Mesodermal cell (in vitro differentiated cells): ENCODE results near the gene DDX27.
"Not testable (repeated sequence)": the region's sequence is repeated elsewhere in the genome, so short reads cannot be mapped to it uniquely, and the experiment has no call there.

Experiments used
- H3K27ac ChIP-seq: 2 replicates; pipeline ENCODE4 v1.7.0; 2013; ENCODE audit warnings: mild to moderate bottlenecking, low read depth, low read length, moderate library complexity; ENCODE audit not compliant: severe bottlenecking
- H3K36me3 ChIP-seq: 2 replicates; pipeline ENCODE4 v1.7.1; 2013; ENCODE audit warnings: mild to moderate bottlenecking, low read length, moderate library complexity; ENCODE audit not compliant: control insufficient read depth, insufficient read depth
- H3K4me1 ChIP-seq: one replicate; pipeline ENCODE4 v1.7.1; 2013; ENCODE audit warnings: mild to moderate bottlenecking, low read length; ENCODE audit not compliant: insufficient read depth, control insufficient read depth, poor library complexity, severe bottlenecking
- H3K4me3 ChIP-seq: 2 replicates; pipeline ENCODE4 v1.7.0; 2013; ENCODE audit warnings: low read length, control low read depth, mild to moderate bottlenecking; ENCODE audit not compliant: insufficient read depth, poor library complexity, severe bottlenecking; ENCODE audit errors: extremely low read depth
- H3K9me3 ChIP-seq: 2 replicates; pipeline ENCODE4 v1.7.1; 2013; ENCODE audit warnings: mild to moderate bottlenecking, low read length, moderate library complexity; ENCODE audit not compliant: control insufficient read depth
- WGBS, 2 experiments: methylation state at CpG; one replicate each; pipeline ENCODE4 v1.1.5; 2013; ENCODE audit warnings: missing lambda C conversion rate in 2 of 2; ENCODE audit not compliant: insufficient coverage in 2 of 2; 5-methylcytosine and 5-hydroxymethylcytosine counted together

The DDX27 gene

DNA sequence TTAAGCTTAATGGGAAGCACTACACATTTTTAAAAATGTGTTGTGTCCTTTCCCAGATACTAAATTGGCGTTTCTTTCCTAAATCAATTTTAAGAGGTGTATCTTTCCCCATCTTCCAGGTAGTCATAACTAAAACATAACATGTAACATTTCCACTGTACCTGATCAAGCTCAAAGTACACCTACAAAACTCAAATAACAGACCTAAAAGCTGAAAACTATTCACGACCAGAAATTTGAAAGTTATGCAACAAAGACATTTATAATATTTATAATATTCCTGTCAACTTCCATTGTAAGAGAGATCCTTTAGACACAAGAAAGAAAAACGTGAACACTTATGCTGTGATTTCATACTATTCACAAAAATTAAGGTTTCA lies 34.5 kb upstream of the DDX27 start:
- no peak overlapping the region for H3K27ac ChIP-seq
- peaks cover 12% of the 10 kb centered on the region for H3K36me3 ChIP-seq
- H3K9me3 ChIP-seq, result no peaks in the 10 kb centered on the region
- 88% methylated on average over 1 of the region's 3 CpGs; no CpG with 5 or more reads in 1 of the 2 experiments for WGBS, 2 experiments
- H3K4me1 ChIP-seq, result no peaks in the 10 kb centered on the region
- no peak overlapping the region for H3K4me3 ChIP-seq

DNA sequence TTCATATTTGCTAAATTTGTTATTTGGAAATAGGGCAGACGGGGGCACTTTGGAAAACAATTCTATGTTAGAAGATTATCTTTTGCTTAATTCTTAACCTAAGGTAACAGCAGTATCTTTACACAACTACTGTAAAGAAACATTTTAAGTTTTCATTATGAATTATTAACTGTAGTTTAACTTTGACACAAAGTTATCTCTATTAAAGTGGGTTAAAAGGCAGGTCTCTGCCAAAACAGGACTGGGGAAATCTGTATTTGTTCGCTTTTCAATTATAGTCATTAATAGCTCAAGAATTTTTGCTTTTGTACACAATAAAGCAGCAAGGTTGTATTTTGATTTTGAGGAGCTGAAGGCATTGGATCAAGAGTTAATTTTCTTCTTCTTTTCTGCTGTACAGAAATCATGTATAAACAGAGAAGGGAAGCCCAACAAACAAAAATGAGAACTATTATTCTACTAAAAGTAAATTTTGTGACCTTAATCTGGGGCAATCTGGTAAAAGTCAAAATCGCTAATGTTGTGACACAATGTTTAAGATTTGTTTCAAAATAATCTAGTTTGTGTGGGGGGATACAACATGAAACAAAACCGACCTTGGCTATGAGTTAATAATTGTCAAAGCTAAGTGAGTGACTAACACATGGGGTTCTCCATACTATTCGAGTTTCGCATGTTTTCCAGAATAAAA lies 34.0 kb upstream of the DDX27 start:
- H3K4me1 ChIP-seq, result no peaks in the 10 kb centered on the region
- H3K4me3 ChIP-seq, result no peak overlapping the region
- peaks cover 12% of the 10 kb centered on the region for H3K36me3 ChIP-seq
- WGBS, 2 experiments, result 92 to 95% methylated on average over 2 of the region's 6 CpGs
- H3K9me3 ChIP-seq, result no peaks in the 10 kb centered on the region
- H3K27ac ChIP-seq, result no peak overlapping the region

DNA sequence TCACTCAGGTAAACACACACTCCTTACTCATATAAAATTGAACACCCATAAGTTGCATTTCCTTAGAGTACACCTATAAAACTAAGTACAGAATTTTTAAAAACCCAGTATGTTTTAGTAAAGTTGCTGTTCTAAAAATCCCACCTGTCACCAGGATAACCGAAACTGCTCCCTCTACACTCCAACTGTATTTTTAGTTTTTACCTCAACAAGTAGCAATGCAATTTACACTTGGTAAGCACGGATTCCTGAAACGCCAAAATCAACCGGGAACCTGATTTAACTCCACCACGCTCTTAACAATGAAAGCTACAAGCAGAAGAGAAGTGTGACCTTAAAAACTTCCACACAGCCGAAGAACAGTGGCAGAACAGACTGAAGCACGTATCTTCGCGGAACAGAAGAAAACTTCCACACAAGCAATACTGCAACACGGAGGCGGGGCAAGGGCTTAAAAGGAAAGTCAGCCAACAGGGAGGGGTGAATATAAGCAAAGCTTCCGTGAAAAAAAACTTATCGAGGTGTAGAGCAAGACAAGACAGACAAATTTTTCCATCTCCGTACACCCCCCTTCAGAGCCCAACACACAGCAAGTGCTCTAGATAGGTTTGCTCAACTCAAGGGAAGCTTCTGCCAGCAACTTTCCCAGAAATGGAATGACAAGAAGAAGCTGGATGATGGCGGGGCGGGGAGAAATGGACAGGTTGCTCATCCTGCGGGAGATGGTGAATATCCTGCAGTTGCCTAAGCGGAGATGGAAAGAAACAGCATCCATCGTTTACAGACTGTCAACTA lies 32.5 kb upstream of the DDX27 start:
- WGBS, 2 experiments, result 7 to 11% methylated on average over 8 to 10 of the region's 19 CpGs
- Histone ChIP-seq H3K4me3 (peak overlapping the region; percentile 72), H3K36me3 (peaks cover 12% of the 10 kb centered on the region), H3K4me1 (no peaks in the 10 kb centered on the region), H3K27ac (peak overlapping the region; percentile 29), H3K9me3 (no peaks in the 10 kb centered on the region)

DNA sequence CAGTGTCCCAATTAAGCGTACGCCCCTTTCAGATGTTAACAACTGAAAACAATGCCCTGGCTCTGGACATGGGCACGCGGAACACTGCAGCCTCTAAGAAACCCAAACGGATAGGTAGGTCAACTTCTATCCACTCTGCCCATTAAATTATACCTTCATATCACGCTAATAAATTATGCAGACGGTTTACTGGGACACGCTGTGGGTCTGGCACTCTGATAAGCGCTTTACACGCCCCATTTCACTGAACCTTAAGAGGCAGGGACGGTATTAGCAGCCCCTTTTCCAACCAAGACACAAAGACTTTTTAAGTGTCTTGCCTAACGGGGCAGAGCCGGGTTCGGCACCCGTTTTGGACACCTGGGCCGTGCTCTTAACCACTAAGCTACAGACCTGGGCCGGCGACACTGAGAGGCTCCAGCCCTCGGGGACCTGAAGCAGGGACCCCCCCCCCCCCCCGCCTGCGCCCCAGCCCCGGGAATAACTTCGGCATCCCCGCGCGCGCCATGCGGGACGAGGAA lies 31.8 kb upstream of the DDX27 start:
- Histone ChIP-seq H3K36me3 (peaks cover 12% of the 10 kb centered on the region), H3K4me1 (no peaks in the 10 kb centered on the region), H3K27ac (peak overlapping the region; percentile 29), H3K4me3 (peak overlapping the region; percentile 72), H3K9me3 (no peaks in the 10 kb centered on the region)
- WGBS, 2 experiments, result 0% methylated on average over 16 to 18 of the region's 29 CpGs

DNA sequence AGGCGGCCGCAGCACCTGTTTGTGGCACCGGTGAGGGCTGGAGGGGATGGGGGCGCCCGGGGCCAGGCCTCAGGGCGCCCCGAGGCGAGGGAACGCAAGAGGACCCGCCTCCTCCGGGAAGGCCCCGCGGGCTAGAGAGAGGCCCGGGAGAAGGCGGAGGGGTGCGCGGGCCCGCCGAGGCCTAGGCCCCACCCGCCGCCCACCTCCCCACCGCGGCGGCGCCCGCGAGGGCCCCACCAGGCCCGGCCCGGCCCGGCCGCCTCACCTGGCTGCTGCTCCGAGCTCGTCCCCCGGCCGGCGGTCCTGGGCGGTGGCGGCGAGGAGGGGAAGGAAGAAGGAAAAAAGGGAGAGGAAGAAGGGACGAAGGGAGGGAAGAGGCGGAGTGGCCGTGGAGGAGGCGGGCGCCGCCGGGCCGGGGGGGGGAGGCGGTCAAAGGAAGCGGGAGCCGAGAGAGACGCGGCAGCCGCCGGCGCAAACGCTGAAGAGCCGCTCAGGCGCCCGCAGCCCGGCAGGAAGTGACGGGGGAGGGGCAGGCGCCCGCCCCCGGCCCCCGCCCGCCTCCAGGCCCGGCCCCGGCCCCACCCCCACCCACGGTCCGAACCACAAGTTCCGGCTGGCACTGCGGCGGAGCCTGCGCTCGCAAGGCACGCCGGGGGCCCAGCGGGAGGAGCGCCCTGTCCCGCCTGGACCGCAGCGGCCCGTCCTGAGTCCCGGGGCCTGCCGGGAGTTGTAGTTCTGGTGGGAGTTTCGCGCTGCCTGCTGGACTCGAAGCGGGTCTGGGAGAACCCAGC lies 31.2 kb upstream of the DDX27 start, which contains the start of gene STAU1:
Gene STAU1, minus strand, starts transcription at position 484 of the 791 bp plus-strand sequence. CDS start 22,133 bp downstream, outside the sequence.
- H3K9me3 ChIP-seq, result no peaks in the 10 kb centered on the region
- peak within 1 kb of the TSS; percentile 72 for H3K4me3 ChIP-seq
- peak within 1 kb of the TSS; percentile 64 for H3K27ac ChIP-seq
- 0% methylated on average over 45 to 59 of the region's 89 CpGs for WGBS, 2 experiments
- H3K36me3 ChIP-seq, result peaks cover 12% of the 10 kb centered on the region
- no peaks in the 10 kb centered on the region for H3K4me1 ChIP-seq

DNA sequence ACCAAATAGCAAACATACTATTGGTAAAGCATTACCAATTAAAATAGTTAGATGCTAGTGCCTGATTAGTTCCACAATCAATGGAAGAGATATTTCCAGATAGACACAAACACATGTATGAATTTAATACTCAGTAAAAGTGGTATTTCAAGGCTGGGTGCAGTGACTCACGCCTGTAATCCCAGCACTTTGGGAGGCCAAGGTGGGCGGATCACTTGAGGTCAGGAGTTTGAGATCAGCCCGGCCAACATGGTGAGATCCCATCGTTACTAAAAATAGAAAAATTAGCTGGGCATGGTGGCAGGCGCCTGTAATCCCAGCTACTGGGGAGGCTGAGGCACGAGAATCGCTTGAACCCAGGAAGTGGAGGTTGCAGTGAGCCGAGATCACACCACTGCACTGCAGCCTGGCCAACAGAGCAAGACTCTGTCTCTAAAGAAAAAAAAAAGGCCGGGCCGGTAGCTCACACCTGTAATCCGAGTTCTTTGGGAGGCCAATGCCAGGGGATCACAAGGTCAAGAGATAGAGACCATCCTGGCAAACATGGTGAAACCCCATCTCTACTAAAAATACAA lies 26.2 kb upstream of the DDX27 start:
- H3K36me3 ChIP-seq, H3K4me3 ChIP-seq, H3K9me3 ChIP-seq, H3K4me1 ChIP-seq, H3K27ac ChIP-seq: not testable (repeated sequence)
- WGBS, 2 experiments, result 79 to 86% methylated on average over 10 to 11 of the region's 11 CpGs

DNA sequence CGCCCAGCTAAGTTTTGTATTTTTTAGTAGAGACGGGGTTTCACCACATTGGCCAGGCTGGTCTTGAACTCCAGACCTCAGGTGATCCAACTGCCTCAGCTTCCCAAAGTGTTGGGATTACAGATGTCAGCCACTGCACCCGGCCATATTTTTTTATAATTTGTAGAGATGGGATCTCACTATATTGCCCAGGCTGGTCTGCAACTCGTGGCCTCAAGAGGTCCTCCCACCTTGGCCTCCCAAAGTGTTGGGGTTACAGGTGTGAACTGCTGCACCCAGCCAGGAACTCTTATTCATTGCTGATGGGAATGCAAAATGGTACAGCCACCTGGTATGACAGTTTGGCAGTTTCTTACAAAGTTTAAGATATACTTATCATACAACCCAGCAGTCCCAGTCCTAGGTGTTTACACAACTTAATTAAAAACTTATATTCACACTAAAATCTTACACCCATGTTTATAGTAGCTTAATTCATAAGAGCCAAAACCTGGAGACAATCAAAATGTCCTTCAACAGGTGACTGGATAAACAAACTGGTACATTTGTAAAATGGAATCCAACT lies 19.4 kb upstream of the DDX27 start:
- Histone ChIP-seq H3K4me1 (no peaks in the 10 kb centered on the region), H3K9me3 (peaks cover 4% of the 10 kb centered on the region), H3K27ac (no peak overlapping the region), H3K4me3 (no peak overlapping the region), H3K36me3 (no peaks in the 10 kb centered on the region)
- 89 to 96% methylated on average over 2 to 3 of the region's 4 CpGs for WGBS, 2 experiments

DNA sequence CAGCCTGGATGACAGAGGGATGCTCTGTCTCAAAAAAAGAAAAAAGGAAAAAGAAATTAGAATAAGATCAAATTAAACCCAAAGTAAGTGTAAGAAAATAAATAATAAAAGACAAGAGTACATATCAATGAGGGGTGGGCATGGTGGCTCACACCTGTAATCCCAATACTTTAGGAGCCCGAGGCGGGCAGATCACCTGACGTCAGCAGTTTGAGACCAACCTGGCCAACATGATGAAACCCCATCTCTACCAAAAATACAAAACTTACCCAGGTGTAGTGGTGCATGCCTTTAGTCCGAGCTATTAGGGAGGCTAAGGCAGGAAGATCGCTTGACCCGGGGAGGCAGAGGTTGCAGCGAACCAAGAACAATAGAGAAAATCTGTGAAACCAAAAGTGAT lies 16.2 kb upstream of the DDX27 start:
- Histone ChIP-seq H3K4me1 (no peaks in the 10 kb centered on the region), H3K27ac (no peak overlapping the region)
- WGBS, 2 experiments, result 93% methylated on average over 6 to 7 of the region's 7 CpGs

DNA sequence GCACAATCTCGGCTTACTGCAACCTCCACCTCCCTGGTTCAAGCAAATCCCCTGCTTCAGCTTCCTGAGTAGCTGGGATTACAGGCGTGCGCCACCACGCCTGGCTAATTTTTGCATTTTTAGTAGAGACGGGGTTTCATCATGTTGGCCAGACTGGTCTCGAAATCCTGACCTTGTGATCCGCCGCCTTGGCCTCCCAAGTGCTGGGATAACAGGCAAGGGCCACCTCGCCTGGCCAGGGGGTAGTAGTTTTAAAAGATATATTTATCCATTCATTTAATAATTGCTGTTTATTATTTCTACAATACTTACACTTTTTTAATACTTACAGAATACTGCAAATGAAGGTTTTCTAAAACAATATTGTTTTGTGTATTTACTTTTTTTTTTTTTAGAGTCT lies 15.5 kb upstream of the DDX27 start:
- WGBS, 2 experiments, result 86 to 93% methylated on average over 1 to 6 of the region's 9 CpGs
- Histone ChIP-seq H3K27ac (no peak overlapping the region), H3K4me1 (no peaks in the 10 kb centered on the region), H3K36me3 (no peaks in the 10 kb centered on the region), H3K9me3 (peaks cover 4% of the 10 kb centered on the region), H3K4me3 (no peak overlapping the region)

More for the DNA sequence above, 16.2 kb upstream of the DDX27 start:
- no peaks in the 10 kb centered on the region for H3K36me3 ChIP-seq
- peaks cover 4% of the 10 kb centered on the region for H3K9me3 ChIP-seq
- no peak overlapping the region for H3K4me3 ChIP-seq

DNA sequence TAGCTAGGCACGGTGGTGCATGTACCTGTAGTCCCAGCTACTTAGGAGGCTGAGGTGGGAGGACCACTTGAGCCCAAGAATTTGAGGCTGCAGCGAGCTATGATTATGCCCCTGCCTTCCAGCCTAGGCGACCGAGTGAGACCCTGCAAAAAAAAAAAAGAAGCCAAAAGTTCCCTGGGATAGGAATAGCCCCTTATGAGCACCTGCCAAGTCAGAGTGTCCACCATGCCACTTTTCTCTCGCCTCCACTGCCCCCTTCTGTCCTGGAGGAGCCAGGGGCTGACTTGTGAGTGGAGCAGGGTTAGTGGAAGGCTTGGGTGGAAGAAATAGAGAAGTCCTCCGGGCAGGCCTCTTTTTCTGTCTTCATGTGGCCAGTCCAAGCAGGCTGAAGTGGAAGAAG lies 12.1 kb upstream of the DDX27 start:
- Histone ChIP-seq H3K4me3 (no peak overlapping the region), H3K36me3 (no peaks in the 10 kb centered on the region), H3K9me3 (peaks cover 4% of the 10 kb centered on the region), H3K4me1 (no peaks in the 10 kb centered on the region), H3K27ac (no peak overlapping the region)
- WGBS, 2 experiments, result 88 to 92% methylated on average over 4 of the region's 6 CpGs
